ENCODE data around the gene RNF215. TPM values are rescaled to one million over a fixed set of nuclear protein-coding genes. Genes with fewer than 3 reads are reported as not detected.
"Not testable (repeated sequence)": the region's sequence is repeated elsewhere in the genome, so short reads cannot be mapped to it uniquely, and the experiment has no call there.

Gene RNF215
- total and polyA plus RNA-seq, 10 of the 15 experiments (the other 5 are each of a cell fraction or from before 2014, with no cell fraction given): 0.31 to 7.6 (median 3.0) TPM; not detected in 1

DNA sequence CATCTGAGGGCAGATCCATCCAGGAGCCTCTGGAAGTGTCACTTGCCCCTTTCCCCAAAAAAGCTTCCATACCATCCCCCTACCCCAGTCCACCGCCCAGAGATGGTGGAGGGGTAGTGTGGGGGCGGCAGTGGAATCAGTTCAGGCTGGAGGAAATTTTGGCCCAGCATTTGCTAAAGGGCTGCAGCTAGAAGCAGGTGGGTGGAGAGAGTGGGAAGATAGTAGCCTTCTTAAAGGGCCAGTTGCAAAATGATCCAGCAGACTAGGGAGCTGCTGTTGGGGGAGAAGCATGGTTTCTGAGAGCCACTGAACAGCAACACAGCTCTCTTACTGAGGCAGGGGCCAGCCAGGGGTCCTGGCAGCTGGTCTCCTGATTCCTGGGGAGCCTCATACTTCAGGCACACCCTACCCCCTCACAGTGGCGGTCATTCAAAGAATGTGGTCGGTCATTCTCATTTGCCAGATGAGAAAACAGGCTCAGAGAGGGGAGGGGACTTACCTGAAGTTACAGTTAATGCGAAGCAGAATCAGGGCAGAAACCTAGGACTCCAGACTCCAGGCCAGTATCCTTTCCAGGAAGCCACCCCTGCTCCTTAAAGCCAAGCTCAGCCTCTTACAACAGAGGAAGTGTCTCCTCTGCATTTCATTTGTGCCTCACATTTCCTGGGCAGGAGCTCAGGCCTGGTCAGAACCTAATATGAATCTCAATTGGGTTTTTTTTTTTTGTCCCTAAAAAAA is 15.0 kb upstream of the RNF215 start:
- ChIA-PET CTCF (interaction anchor here (0.7 to 2.6 kb wide), 8 partner anchors 9 to 295 kb away, joined by 3 to 13 read pairs (median 3); partner anchors contain the start of gene MTFP1), POLR2A (interaction anchor here (0.9 kb wide), 2 partner anchors 9 to 21 kb away, joined by 3 to 4 read pairs; no protein-coding TSS in a partner anchor), SMC1A (ENCODE audit: uncharacterized antibody, unreplicated experiment) (interaction anchor here (0.7 to 1.5 kb wide), 7 partner anchors 8 to 21 kb away, joined by 3 to 6 read pairs (median 3); no protein-coding TSS in a partner anchor), RAD21 (ENCODE audit: unreplicated experiment) (interaction anchor here (0.7 to 2.3 kb wide), 8 partner anchors 10 to 591 kb away, joined by 3 to 14 read pairs (median 4); partner anchors contain the start of genes PES1 and TBC1D10A)
- Histone ChIP-seq H4K20me1 (ENCODE audit: control insufficient read depth, insufficient read depth) (no peaks in the 10 kb centered on the region), H3K9me3 (replicated peaks; ENCODE audit: control insufficient read depth, insufficient read depth, low read length) (no peaks in the 10 kb centered on the region), H3K27ac (ENCODE audit: control insufficient read depth, insufficient read depth) (no peak overlapping the region), H3K79me2 (ENCODE audit: control insufficient read depth, insufficient read depth, low read length) (no peaks in the 10 kb centered on the region), H3K4me3 (no peak overlapping the region), H3K36me3 (ENCODE audit: control insufficient read depth in 2 of 2, insufficient read depth in 2 of 2, low read length in 1 of 2) (no peaks in the 10 kb centered on the region; a peak in 1 of 4 replicates), H3K9ac (ENCODE audit: control insufficient read depth, insufficient read depth, low read length) (no peak overlapping the region), H3K27me3 (replicated peaks in 1 of 2; ENCODE audit: control insufficient read depth in 2 of 2, insufficient read depth in 2 of 2, low read length in 1 of 2) (peaks cover 4 to 7% of the 10 kb centered on the region in 2 experiments), H2AFZ (ENCODE audit: control insufficient read depth, low read depth, low read length) (no peak overlapping the region), H3K4me2 (ENCODE audit: control insufficient read depth, insufficient read depth) (no peak overlapping the region), H3K4me1 (ENCODE audit: control insufficient read depth, insufficient read depth, low read length) (0 out of 2 replicates have a peak, but pooled peaks cover 5% of the 10 kb centered on the region)
- TF ChIP-seq HDAC2 (IDR thresholded peaks at IDR 0.05) (no peak), EGR1 (IDR thresholded peaks at IDR 0.05; ENCODE audit: borderline replicate concordance in 1 of 2, low read depth in 2 of 2, low read length in 2 of 2) (peak in 1 of 2 experiments; percentile 42; a peak in 1 of 3 replicates)
- in situ Hi-C loops (cut with MboI) (no loop called here), intact Hi-C loops (cut with micrococcal nuclease; ENCODE audit: unreplicated experiment) (no loop called here)
- 48% methylated on average over 5 of the region's 5 CpGs for WGBS (ENCODE audit: insufficient coverage, insufficient replicate concordance, low lambda C conversion rate, missing lambda C conversion rate)
- no TSS peak for BruUV-seq (replicated peaks)
- DNase-seq (ENCODE audit: low read depth, low spot score) (no peak), ATAC-seq (no peak), FAIRE-seq (no peak)

DNA sequence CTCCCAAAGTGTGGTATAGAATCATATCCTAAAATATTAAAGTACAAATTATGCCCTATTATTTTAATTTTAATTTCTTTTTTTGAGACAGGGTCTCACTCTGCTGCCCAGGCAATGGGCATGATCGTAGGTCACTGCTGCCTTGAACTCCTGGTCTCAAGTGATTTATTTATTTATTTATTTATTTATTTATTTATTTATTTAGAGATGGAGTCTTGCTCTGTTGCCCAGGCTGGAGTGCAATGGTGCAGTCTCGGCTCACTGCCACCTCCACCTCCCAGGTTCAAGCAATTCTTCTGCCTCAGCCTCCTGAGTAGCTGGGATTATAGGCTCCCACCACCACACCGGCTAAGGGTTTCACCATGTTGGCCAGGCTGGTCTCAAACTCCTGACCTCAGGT is 13.8 kb upstream of the RNF215 start:
- H2AFZ ChIP-seq (ENCODE audit: control insufficient read depth, low read depth, low read length); H3K4me3 ChIP-seq; H3K27me3 ChIP-seq (replicated peaks in 1 of 2; ENCODE audit: control insufficient read depth in 2 of 2, insufficient read depth in 2 of 2, low read length in 1 of 2); H3K27ac ChIP-seq (ENCODE audit: control insufficient read depth, insufficient read depth); in situ Hi-C loops (cut with MboI); DNase-seq (ENCODE audit: low read depth, low spot score); FAIRE-seq; H3K9me3 ChIP-seq (replicated peaks; ENCODE audit: control insufficient read depth, insufficient read depth, low read length); H3K4me1 ChIP-seq (ENCODE audit: control insufficient read depth, insufficient read depth, low read length); SMC1A ChIA-PET (ENCODE audit: uncharacterized antibody, unreplicated experiment); BruUV-seq (replicated peaks); H3K36me3 ChIP-seq (ENCODE audit: control insufficient read depth in 2 of 2, insufficient read depth in 2 of 2, low read length in 1 of 2); ATAC-seq; H3K4me2 ChIP-seq (ENCODE audit: control insufficient read depth, insufficient read depth); H4K20me1 ChIP-seq (ENCODE audit: control insufficient read depth, insufficient read depth); H3K79me2 ChIP-seq (ENCODE audit: control insufficient read depth, insufficient read depth, low read length); intact Hi-C loops (cut with micrococcal nuclease; ENCODE audit: unreplicated experiment); H3K9ac ChIP-seq (ENCODE audit: control insufficient read depth, insufficient read depth, low read length): not testable (repeated sequence)
- 98% methylated on average over 3 of the region's 3 CpGs for WGBS (ENCODE audit: insufficient coverage, insufficient replicate concordance, low lambda C conversion rate, missing lambda C conversion rate)
- CTCF ChIA-PET: interaction anchor here (1.0 to 1.7 kb wide), 2 partner anchors 10 to 11 kb away, joined by 3 to 4 read pairs; no protein-coding TSS in a partner anchor
- RAD21 ChIA-PET (ENCODE audit: unreplicated experiment): interaction anchor here (2.3 kb wide), 1 partner anchor 23 kb away, joined by 14 read pairs; no protein-coding TSS in a partner anchor
- POLR2A ChIA-PET: interaction anchor here (0.9 kb wide), 1 partner anchor 10 kb away, joined by 3 read pairs; no protein-coding TSS in a partner anchor

All from GM12878 (cell line).